H9 (cell line): Measurements from ENCODE around the gene KRTAP10-11. TPM values are rescaled to one million over a fixed set of nuclear protein-coding genes. Genes with fewer than 3 reads are reported as not detected.
"Not testable (repeated sequence)": the region's sequence is repeated elsewhere in the genome, so short reads cannot be mapped to it uniquely, and the experiment has no call there.

Source experiments
- DNase-seq: peaks from one replicate; pipeline ENCODE4 v3.0.0-alpha.2; 2017
- H2AFZ ChIP-seq: one replicate; pipeline ENCODE4 v1.6.1; 2013; ENCODE audit warnings: mild to moderate bottlenecking, low read length, control low read depth, moderate library complexity
- H2AK5ac ChIP-seq: 2 replicates; pipeline ENCODE4 v1.6.1; 2013; ENCODE audit warnings: low read length, control low read depth, mixed read lengths; ENCODE audit not compliant: insufficient read length
- H2BK120ac ChIP-seq: one replicate; pipeline ENCODE4 v1.6.1; 2013; ENCODE audit warnings: low read depth, mild to moderate bottlenecking, low read length, control low read depth, inconsistent platforms; ENCODE audit not compliant: poor library complexity, severe bottlenecking
- H2BK12ac ChIP-seq: 2 replicates; pipeline ENCODE4 v1.6.1; 2013; ENCODE audit warnings: low read length, control low read depth, mixed read lengths, low read depth; ENCODE audit not compliant: insufficient read length
- H2BK15ac ChIP-seq: 2 replicates; pipeline ENCODE4 v1.6.1; 2013; ENCODE audit warnings: low read depth, low read length, control low read depth
- H2BK20ac ChIP-seq: one replicate; pipeline ENCODE4 v1.6.1; 2013; ENCODE audit warnings: low read depth, mild to moderate bottlenecking, low read length, control low read depth, inconsistent platforms; ENCODE audit not compliant: poor library complexity, severe bottlenecking
- H2BK5ac ChIP-seq: 2 replicates; pipeline ENCODE4 v1.6.1; 2013; ENCODE audit warnings: low read length, control low read depth, mixed read lengths; ENCODE audit not compliant: insufficient read length
- H3K14ac ChIP-seq: 2 replicates; pipeline ENCODE4 v1.6.1; 2013; ENCODE audit warnings: low read length, control low read depth; ENCODE audit not compliant: insufficient read depth
- H3K18ac ChIP-seq: 2 replicates; pipeline ENCODE4 v1.6.1; 2013; ENCODE audit warnings: low read depth, mild to moderate bottlenecking, mixed read lengths, low read length, control low read depth; ENCODE audit not compliant: insufficient read length
- H3K23ac ChIP-seq: 2 replicates; pipeline ENCODE4 v1.6.1; 2013; ENCODE audit warnings: low read length, control low read depth, mixed read lengths, low read depth; ENCODE audit not compliant: insufficient read length
- H3K23me2 ChIP-seq: 2 replicates; pipeline ENCODE4 v1.6.1; 2013; ENCODE audit warnings: low read depth, mild to moderate bottlenecking, mixed read lengths, low read length, control low read depth; ENCODE audit not compliant: insufficient read length, poor library complexity, severe bottlenecking
- H3K27ac ChIP-seq: 2 replicates; pipeline ENCODE4 v1.5.1; 2013; ENCODE audit warnings: low read length, control low read depth, mixed read lengths, low read depth; ENCODE audit not compliant: insufficient read length
- H3K27me3 ChIP-seq: 2 replicates; pipeline ENCODE4 v1.6.1; 2013; ENCODE audit warnings: low read length, control low read depth, inconsistent platforms; ENCODE audit not compliant: insufficient read depth
- H3K4ac ChIP-seq: 2 replicates; pipeline ENCODE4 v1.6.1; 2013; ENCODE audit warnings: low read depth, mild to moderate bottlenecking, control low read depth, inconsistent platforms, low read length, moderate library complexity
- H3K4me1 ChIP-seq: 2 replicates; pipeline ENCODE4 v1.6.1; 2013; ENCODE audit warnings: low read length, control low read depth, inconsistent platforms; ENCODE audit not compliant: insufficient read depth
- H3K4me2 ChIP-seq: 2 replicates; pipeline ENCODE4 v1.6.1; 2013; ENCODE audit warnings: low read length, control low read depth, mixed read lengths; ENCODE audit not compliant: insufficient read length, insufficient read depth
- H3K56ac ChIP-seq: 2 replicates; pipeline ENCODE4 v1.6.1; 2013; ENCODE audit warnings: low read depth, mild to moderate bottlenecking, mixed read lengths, low read length, control low read depth; ENCODE audit not compliant: insufficient read length
- H3K79me1 ChIP-seq: 2 replicates; pipeline ENCODE4 v1.6.1; 2013; ENCODE audit warnings: low read depth, mild to moderate bottlenecking, moderate library complexity, low read length, control low read depth, inconsistent platforms; ENCODE audit not compliant: insufficient read depth, poor library complexity, severe bottlenecking
- H3K79me2 ChIP-seq: 2 replicates; pipeline ENCODE4 v1.6.1; 2013; ENCODE audit warnings: low read length, control low read depth, inconsistent platforms; ENCODE audit not compliant: insufficient read depth
- H3K9ac ChIP-seq: 2 replicates; pipeline ENCODE4 v1.6.1; 2013; ENCODE audit warnings: low read length, control low read depth, mixed read lengths; ENCODE audit not compliant: insufficient read length; ENCODE audit errors: extremely low read depth
- H3K9me3 ChIP-seq: one replicate; pipeline ENCODE4 v1.6.1; 2013; ENCODE audit warnings: low read depth, low read length, inconsistent platforms; ENCODE audit not compliant: control insufficient read depth
- H3T11ph ChIP-seq: one replicate; pipeline ENCODE4 v1.6.1; 2013; ENCODE audit warnings: mild to moderate bottlenecking, low read length, control low read depth, inconsistent platforms
- H4K20me1 ChIP-seq: one replicate; pipeline ENCODE4 v1.6.1; 2013; ENCODE audit not compliant: control insufficient read depth, insufficient read length, insufficient read depth
- H4K5ac ChIP-seq: 2 replicates; pipeline ENCODE4 v1.6.1; 2013; ENCODE audit warnings: low read depth, mild to moderate bottlenecking, mixed read lengths, low read length, control low read depth; ENCODE audit not compliant: insufficient read length
- H4K8ac ChIP-seq: replicated peaks from 2 replicates; pipeline ENCODE4 v1.6.1; 2013; ENCODE audit warnings: low read length, control low read depth, mixed read lengths, low read depth; ENCODE audit not compliant: insufficient read length
- H4K91ac ChIP-seq: 2 replicates; pipeline ENCODE4 v1.6.1; 2013; ENCODE audit warnings: low read depth, mild to moderate bottlenecking, moderate library complexity, mixed read lengths, low read length, control low read depth; ENCODE audit not compliant: insufficient read length
- H3K27ac Mint-ChIP-seq, 3 experiments: 2 replicates in 2 of 3; 3 replicates in 1 of 3; pipeline ENCODE4 v1.8.0; 2020 to 2021; ENCODE audit warnings: mixed read lengths in 3 of 3, mild to moderate bottlenecking in 1 of 3, moderate library complexity in 1 of 3
- H3K27me3 Mint-ChIP-seq: 2 replicates; pipeline ENCODE4 v1.8.0; 2021; ENCODE audit warnings: low read depth, mild to moderate bottlenecking, moderate library complexity, mixed read lengths
- H3K36me3 Mint-ChIP-seq, 3 experiments: 2 replicates in 2 of 3; 3 replicates in 1 of 3; pipeline ENCODE4 v1.8.0; 2020 to 2021; ENCODE audit warnings: low read depth in 3 of 3, mixed read lengths in 3 of 3; ENCODE audit not compliant: insufficient read depth in 1 of 3
- H3K4me1 Mint-ChIP-seq, 2 experiments: 2 replicates each; pipeline ENCODE4 v1.8.0; 2020; ENCODE audit warnings: mixed read lengths in 2 of 2
- H3K4me3 Mint-ChIP-seq, 2 experiments: 2 replicates in 1 of 2; 3 replicates in 1 of 2; pipeline ENCODE4 v1.8.0; 2020 to 2021; ENCODE audit warnings: mild to moderate bottlenecking in 2 of 2, mixed read lengths in 2 of 2, moderate library complexity in 1 of 2
- H3K9me3 Mint-ChIP-seq, 2 experiments: 2 replicates in 1 of 2; 3 replicates in 1 of 2; pipeline ENCODE4 v1.8.0; 2020; ENCODE audit warnings: mild to moderate bottlenecking in 2 of 2, mixed read lengths in 2 of 2, moderate library complexity in 1 of 2
- WGBS: extraction: QIAGEN DNeasy Blood & Tissue Kit; methylation state at CpG from one replicate; pipeline ENCODE4 v1.1.7; 2013; ENCODE audit warnings: missing lambda C conversion rate, low lambda C conversion rate, mixed read lengths; ENCODE audit not compliant: insufficient read length; ENCODE audit errors: extremely low coverage; 5-methylcytosine and 5-hydroxymethylcytosine counted together
- total RNA-seq: library from RNA; stranded (reverse); gene quantifications from 2 replicates; pipeline ENCODE4 v1.2.1, GENCODE V29; 2021

The KRTAP10-11 gene
- total RNA-seq, 1 experiment from 2014 or later = not detected

- H3K27ac Mint-ChIP-seq = peak overlapping the region in 1 of 3 experiments; percentile 57; a peak in 1 of 7 replicates
- peaks cover 11 to 37% (median 23%) of the 10 kb centered on the region in 3 experiments; a peak in 6 of 7 replicates for H3K36me3 Mint-ChIP-seq
- peaks cover 13% of the 10 kb centered on the region for H3K27me3 Mint-ChIP-seq
Measured at GRCh38 chr21:44627831-44628233, 18.4 kb upstream of the KRTAP10-11 start.

More at GRCh38 chr21:44627831-44628233, 18.4 kb upstream of the KRTAP10-11 start:
- H3K56ac ChIP-seq, H2BK5ac ChIP-seq, H3T11ph ChIP-seq, H3K4me1 ChIP-seq, H3K4me2 ChIP-seq, H3K27me3 ChIP-seq, H3K18ac ChIP-seq, H3K9ac ChIP-seq, H3K9me3 ChIP-seq, DNase-seq, H3K23me2 ChIP-seq, H3K4me3 Mint-ChIP-seq, H3K4me1 Mint-ChIP-seq, H4K20me1 ChIP-seq, H4K5ac ChIP-seq, H3K23ac ChIP-seq, H3K79me2 ChIP-seq, H2BK15ac ChIP-seq, H3K27ac ChIP-seq, H2BK12ac ChIP-seq, H2BK20ac ChIP-seq, H3K79me1 ChIP-seq, H3K4ac ChIP-seq, H2AK5ac ChIP-seq, H4K91ac ChIP-seq, H2AFZ ChIP-seq, H4K8ac ChIP-seq, H3K14ac ChIP-seq, H2BK120ac ChIP-seq: not testable (repeated sequence)
- no CpG with 5 or more reads among the region's 15 CpGs for WGBS
- peaks cover 39 to 44% of the 10 kb centered on the region in 2 experiments for H3K9me3 Mint-ChIP-seq
